LoVo (cell line): ENCODE results near the gene PGAP3.
A peak's percentile ranks its signal among the peaks of the same experiment; 100 is the strongest.

Experiments used
- DNase-seq: peaks from one replicate; pipeline ENCODE4 v3.0.0-alpha.2; 2016; ENCODE audit warnings: low spot score

Gene PGAP3

GRCh38 chr17:39671651-39672521 lies 16.0 kb downstream of the PGAP3 start:
- no peak for DNase-seq

- DNase-seq, result no peak
Observed at GRCh38 chr17:39670746-39671145, 17.1 kb downstream of the PGAP3 start.

- no peak for DNase-seq
Observed at GRCh38 chr17:39669897-39670735, 17.7 kb downstream of the PGAP3 start.

GRCh38 chr17:39667945-39668924 lies 19.6 kb downstream of the PGAP3 start, which contains the start of gene PNMT:
TSS of gene PNMT (plus strand) at chr17:39668453. CDS start at chr17:39668476, 23 bp downstream.
- peak; percentile 70 for DNase-seq

- no peak for DNase-seq
Observed at GRCh38 chr17:39667262-39667944, 20.5 kb downstream of the PGAP3 start.

- DNase-seq, result no peak
Observed at GRCh38 chr17:39666601-39667261, 21.1 kb downstream of the PGAP3 start.

GRCh38 chr17:39666231-39666600 lies 21.6 kb downstream of the PGAP3 start:
- DNase-seq, result no peak

GRCh38 chr17:39665642-39666224 lies 22.1 kb downstream of the PGAP3 start:
- DNase-seq, result no peak

- DNase-seq, result no peak
Observed at GRCh38 chr17:39664581-39665561, 23.0 kb downstream of the PGAP3 start, which contains the start of gene TCAP. TSS of gene TCAP (plus strand) at chr17:39665349. CDS start at chr17:39665360, 11 bp downstream.

- DNase-seq, result no peak
Observed at GRCh38 chr17:39663688-39664580, 23.9 kb downstream of the PGAP3 start.

- no peak for DNase-seq
Observed at GRCh38 chr17:39663340-39663687, 24.5 kb downstream of the PGAP3 start.

- DNase-seq, result no peak
Observed at GRCh38 chr17:39662551-39663339, 25.1 kb downstream of the PGAP3 start.

- no peak for DNase-seq
Observed at GRCh38 chr17:39661744-39662541, 25.9 kb downstream of the PGAP3 start.

GRCh38 chr17:39660397-39661385 lies 27.2 kb downstream of the PGAP3 start:
- no peak for DNase-seq

GRCh38 chr17:39660011-39660360 lies 27.9 kb downstream of the PGAP3 start:
- no peak for DNase-seq
